GM18507 (cell line): Measurements from ENCODE around the gene OAF.

Source experiments
- DNase-seq: peaks from one replicate; pipeline ENCODE4 v3.0.0; 2011; ENCODE audit warnings: low read depth; ENCODE audit not compliant: insufficient read length; ENCODE audit errors: extremely low spot score
- FAIRE-seq: peaks from 2 replicates; lab custom pipeline; 2011; peaks lifted over from hg19 to GRCh38; lab: Jason Lieb, UNC

The OAF gene

DNA sequence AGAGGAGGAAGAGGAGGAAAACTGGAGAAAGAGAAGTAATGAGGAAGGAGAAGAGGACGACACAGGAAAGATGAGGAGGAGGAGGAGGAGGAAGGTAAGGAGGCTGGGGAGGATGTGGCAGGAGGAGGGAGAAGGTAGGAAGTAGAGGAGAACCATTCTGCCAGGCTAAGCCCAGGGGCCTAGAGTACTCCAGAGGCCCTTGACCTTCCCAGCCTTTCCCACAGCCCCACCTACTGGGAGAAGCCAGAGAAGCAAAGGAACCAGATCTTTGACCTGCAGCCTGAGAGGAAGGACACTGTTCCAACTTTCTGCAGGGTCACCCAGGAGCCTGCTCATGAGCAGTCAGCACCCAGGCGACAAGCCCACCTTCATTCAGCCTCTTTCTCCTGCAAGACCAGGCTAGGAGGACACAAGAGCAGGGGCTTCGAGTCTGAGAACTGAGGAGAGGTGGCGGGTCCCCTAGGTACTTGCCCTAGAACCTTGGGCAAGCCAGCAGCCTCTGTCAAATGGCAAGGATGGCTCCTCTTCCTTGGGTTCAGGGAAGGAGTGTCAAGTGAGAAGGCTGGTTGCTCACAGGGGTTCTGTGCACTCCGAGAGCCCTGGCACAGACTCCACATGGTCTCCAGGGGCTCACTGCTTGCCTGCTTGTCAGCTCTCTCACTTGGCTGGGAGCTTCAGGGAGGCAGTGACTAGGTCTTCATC lies 27.9 kb upstream of the OAF start:
- DNase-seq (no peak), FAIRE-seq (no peak)

DNA sequence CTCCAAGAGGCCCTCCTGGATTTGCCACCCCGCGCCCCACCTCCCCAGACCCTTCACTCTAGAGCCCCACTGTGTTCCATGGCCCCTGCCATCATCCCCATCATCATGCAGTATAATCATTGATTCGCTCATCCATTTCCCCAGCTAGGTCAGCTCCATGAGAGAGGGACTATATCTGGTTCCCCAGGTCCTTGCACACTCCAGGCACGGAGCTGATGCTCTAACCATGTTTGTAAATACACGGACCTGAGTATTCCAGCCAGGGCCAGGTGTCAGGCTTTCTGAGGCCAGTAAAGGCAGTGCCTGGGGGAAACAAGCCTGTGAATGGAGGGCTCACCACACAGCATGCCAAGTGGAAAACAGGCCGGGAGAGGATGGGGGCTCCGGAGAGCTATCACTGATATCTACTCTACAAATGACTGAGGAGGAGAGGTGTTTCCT lies 27.1 kb upstream of the OAF start:
- FAIRE-seq = no peak
- no peak for DNase-seq

DNA sequence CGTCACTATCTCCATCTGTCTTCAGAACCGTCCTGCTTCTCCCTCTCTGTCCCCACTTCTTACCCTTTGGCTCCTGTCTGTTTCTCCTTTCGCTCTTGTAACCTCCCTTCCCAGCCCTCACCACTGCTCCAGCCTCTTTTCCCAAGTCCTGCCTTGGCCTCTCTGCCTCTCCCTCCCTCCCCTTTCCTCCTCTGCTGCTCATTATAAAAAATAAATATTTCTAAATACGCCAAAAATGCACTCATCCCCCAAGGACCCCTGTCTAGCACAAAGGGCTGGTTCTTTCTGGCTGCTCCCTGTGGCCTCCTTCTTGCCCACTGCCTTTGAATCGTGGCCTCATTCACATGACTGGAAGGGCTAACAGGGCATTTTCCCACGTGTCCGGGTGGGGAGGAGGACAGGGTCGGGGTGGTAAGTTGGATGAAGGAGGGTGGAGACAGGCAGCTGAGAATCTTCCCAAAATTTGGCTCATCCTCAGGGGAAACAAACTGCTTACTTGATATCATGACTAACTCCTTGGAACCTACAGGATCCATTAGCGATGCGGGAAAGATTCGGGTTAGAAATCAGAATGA lies 26.4 kb upstream of the OAF start:
- FAIRE-seq (no peak), DNase-seq (no peak)

DNA sequence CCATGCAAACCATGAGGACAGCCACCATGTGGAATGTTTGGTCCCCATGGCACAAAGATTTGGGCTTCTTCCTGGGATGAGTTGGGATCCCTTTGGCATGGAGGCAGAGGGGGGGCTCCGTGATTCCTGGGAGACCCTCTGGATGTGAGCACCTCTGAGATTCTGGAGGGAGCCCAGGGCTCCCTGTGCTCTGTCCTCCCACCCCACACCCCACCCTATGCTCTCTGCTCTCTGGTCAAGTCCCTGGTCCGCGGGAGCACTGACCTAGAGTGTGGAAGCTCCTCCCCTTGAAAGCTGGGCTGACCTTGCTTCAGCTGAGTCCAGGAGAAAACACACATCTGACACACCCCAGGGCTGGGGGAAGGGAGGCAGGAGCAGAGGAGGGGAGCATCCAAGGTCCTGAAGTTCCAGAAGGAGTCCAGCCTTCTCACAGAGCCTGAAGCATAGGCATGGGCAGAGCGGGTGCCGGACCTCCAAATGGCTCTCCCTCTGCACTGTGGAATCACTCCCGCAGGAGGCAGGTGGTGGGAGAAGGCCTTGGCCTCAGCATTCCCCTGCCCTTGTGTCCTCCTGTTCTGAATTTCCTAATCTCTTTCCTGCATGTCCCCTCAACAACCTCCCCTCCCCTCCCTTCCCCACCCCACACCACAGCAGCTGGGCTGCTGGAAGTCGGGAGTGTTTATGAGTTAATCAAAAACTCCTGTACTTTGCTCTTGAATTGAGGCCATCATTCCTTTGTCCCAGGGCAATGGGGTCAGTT lies 25.7 kb upstream of the OAF start:
- FAIRE-seq (no peak), DNase-seq (no peak)

- no peak for FAIRE-seq
- DNase-seq = no peak
Observed at GRCh38 chr11:120185706-120186455, 25.0 kb upstream of the OAF start.

GRCh38 chr11:120186456-120186773 lies 24.4 kb upstream of the OAF start:
- FAIRE-seq = no peak

DNA sequence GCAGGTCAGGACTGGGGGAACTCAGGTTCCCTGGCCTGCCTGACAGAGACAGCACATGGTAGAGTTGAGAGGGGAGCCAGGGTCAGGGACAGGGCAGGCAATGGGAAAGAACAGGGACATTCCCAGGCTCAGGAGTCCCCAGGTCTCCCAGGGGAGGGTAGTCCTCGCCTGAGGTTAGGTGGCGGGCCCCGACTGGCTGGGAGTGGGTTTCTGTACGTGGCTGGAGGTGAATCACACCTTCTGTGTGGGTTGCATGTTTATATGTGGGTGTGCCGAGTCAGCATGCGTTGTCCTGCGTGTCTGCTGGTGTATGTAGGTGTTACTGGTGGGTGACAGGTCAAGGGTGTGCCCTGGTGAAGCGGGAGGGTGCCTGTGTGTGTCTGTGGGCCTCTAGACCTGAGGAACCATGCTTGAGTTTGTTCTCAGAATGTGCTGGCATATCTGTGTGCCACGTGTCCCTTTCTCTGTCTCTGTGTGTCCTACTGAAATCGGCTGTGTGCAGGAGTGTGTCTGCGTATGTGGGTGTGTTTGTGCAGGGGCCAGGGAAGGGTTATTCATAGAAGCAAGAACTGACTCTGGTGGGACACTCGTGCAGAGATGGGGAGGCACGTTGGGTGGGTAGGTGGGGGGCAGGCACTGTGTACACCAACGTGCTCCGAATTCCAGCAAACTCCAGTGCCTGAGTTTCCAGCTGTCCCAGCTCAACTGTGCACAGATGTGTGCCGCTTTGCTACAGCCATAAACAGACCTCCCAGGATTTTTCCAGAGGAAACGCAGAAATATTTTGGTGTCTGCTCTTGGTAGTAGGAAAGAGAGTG lies 23.8 kb upstream of the OAF start:
- DNase-seq (peak; percentile 30), FAIRE-seq (peak; percentile 39)

More at GRCh38 chr11:120186456-120186773, 24.4 kb upstream of the OAF start:
- no peak for DNase-seq

- FAIRE-seq (no peak), DNase-seq (no peak)
Observed at GRCh38 chr11:120188371-120188770, 22.5 kb upstream of the OAF start.

DNA sequence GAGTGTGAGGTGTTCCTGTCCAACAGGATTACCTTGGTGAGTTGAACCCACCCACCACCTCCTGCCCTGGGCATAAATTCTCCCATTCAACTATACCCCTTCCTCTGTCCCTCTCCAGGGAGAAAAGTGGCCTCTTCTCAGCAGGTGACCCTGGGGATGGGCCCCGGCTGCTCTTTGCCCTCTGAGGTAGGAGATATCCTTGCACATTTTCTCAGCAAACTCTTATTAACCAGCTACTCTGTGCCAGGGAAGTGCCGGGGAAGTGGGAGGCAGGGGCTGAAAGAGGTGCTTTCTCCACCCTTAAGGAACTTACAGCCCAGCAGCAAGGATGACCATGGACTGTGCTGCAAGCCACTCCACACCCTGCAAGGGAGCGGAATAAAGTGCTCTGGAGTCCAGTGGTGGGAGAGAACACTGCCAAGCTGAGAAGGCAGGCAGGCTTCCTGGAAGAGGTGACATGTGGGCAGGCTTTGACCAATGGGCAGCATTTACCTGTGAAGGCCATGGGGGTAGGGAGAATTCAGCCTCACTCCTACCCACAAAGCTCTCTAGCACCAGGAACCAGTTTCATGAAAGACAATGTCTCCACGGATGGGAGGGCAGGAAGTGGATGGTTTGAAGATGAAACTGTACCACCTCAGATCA lies 21.9 kb upstream of the OAF start:
- no peak for DNase-seq
- no peak for FAIRE-seq

DNA sequence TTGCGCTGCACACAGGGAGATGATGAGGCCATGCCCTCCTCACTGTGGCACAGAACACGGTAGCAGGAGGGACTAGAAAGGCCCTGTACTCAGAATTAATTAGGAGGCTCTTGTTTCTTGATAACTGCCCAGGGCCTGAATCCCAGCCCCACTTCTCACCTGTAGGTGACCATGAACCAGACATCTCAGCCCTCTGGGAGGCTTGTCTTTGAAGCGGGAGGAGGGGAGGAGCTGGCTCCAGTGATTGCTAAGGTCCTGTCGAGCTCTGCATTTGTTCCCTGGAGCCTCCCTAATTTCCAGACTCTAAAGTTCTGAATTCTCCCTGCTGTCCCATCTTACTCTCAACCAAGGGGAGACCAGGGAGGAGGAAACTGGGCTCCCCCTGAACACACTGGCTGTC lies 19.8 kb upstream of the OAF start:
- DNase-seq (no peak), FAIRE-seq (no peak)

- FAIRE-seq = no peak
- DNase-seq = no peak
Observed at GRCh38 chr11:120192831-120193625, 17.8 kb upstream of the OAF start.

- FAIRE-seq (no peak), DNase-seq (no peak)
Observed at GRCh38 chr11:120194166-120194565, 16.7 kb upstream of the OAF start.

DNA sequence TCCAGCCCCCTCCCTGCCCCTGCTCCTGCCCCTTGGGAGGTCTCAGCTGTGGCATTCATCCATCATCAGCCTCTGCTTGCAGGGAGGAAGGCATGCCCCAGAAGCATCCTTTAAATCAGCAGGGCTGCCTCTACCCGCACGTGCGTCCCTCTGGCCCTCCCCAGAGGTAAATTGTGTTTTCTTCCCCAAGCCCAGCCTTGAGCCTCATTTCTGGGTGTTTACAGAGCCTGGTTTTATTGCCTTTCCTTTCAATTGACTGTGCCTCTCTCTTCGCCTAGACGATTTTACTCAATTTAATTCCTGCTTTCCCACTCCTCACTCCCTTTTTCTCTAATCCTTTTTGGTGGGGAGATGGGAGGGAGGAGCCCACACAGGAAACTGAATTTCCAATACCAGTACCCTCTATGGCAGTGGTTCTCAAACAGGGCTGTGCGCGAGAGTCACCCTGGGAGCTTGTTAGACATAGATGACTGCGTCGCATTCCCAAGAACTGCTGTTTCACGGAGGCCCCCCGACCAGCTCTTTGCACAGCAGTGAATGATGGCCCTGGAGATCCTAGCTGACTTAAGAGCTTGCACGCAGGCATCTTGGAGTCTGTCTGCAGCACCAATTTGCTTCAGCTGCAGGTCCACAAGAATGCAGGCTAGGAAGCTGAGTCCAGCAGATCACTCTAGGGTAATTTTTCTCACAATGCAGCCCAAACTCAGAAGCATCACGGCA lies 15.1 kb upstream of the OAF start:
- FAIRE-seq = no peak
- no peak for DNase-seq

DNA sequence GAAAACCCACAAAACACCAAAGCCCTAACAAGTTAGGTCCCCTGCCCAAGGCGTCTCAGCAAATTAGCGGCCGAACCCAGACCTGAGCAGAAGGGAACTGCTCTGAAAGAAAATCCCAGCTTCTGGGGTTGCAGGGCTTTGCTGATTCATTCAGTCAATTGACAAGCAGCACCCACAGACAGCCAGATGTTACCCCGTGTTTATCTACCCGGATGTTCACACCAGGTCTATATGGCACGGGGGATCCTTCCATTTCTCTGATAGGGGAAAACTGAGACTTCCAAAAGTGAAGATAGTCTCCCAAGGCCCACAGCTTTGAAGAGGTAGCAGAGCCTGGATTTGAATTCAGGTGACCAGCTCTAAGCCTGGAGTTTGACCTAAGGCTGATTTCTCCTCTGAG lies 14.0 kb upstream of the OAF start:
- FAIRE-seq (no peak), DNase-seq (no peak)

- no peak for FAIRE-seq
Observed at GRCh38 chr11:120197251-120197891, 13.5 kb upstream of the OAF start.

GRCh38 chr11:120197977-120198376 lies 12.9 kb upstream of the OAF start:
- no peak for FAIRE-seq
- no peak for DNase-seq

More at GRCh38 chr11:120197251-120197891, 13.5 kb upstream of the OAF start:
- DNase-seq = no peak

- DNase-seq (no peak), FAIRE-seq (no peak)
Observed at GRCh38 chr11:120198403-120198786, 12.4 kb upstream of the OAF start.
